OCI-LY3 (cell line): ENCODE results near the gene TM4SF18.

ENCODE experiments used
- H2AFZ ChIP-seq: fragments of 200-600, 300-600 bp; shearing (Covaris generic); 2 replicates; pipeline ENCODE4 v1.6.0; 2014; ENCODE audit warnings: antibody characterized with exemption, low read depth, low read length
- H3K27ac ChIP-seq: fragments of 200-600, 300-600 bp; sonication (generic); 2 replicates; pipeline ENCODE4 v1.5.1; 2014; ENCODE audit warnings: mild to moderate bottlenecking, low read length, moderate library complexity, mixed read lengths
- H3K27me3 ChIP-seq: fragments of 200-600, 300-600 bp; sonication (generic); 2 replicates; pipeline ENCODE4 v1.6.1; 2014; ENCODE audit warnings: low read depth, low read length, mixed read lengths
- H3K36me3 ChIP-seq: fragments of 200-600, 300-600 bp; sonication (generic); replicated peaks from 2 replicates; pipeline ENCODE3; 2014; ENCODE audit warnings: low read depth, low read length, mixed read lengths
- H3K4me1 ChIP-seq: fragments of 300-600, 200-600 bp; sonication (generic); 2 replicates; pipeline ENCODE4 v1.6.1; 2014; ENCODE audit warnings: low read length, mixed read lengths
- H3K4me2 ChIP-seq: fragments of 200-600, 300-600 bp; sonication (generic); 2 replicates; pipeline ENCODE4 v1.6.1; 2014; ENCODE audit warnings: low read length, mixed read lengths
- H3K4me3 ChIP-seq: fragments of 300-600, 200-600 bp; sonication (generic); 2 replicates; pipeline ENCODE4 v1.5.1; 2014; ENCODE audit warnings: antibody characterized with exemption, mild to moderate bottlenecking, low read length, moderate library complexity
- H3K79me2 ChIP-seq: fragments of 300-600, 200-600 bp; shearing (Covaris generic); 2 replicates; pipeline ENCODE4 v1.6.1; 2014; ENCODE audit warnings: mild to moderate bottlenecking, low read length, mixed read lengths
- H3K9ac ChIP-seq: fragments of 300-600, 200-600 bp; shearing (Covaris generic); 2 replicates; pipeline ENCODE4 v1.6.0; 2014; ENCODE audit warnings: mild to moderate bottlenecking, low read length, moderate library complexity
- H3K9me3 ChIP-seq: fragments of 200-600, 300-600 bp; shearing (Covaris generic); 2 replicates; pipeline ENCODE4 v1.6.1; 2014; ENCODE audit warnings: low read length, mixed read lengths; ENCODE audit not compliant: insufficient read depth
- H4K20me1 ChIP-seq: fragments of 200-600, 300-600 bp; sonication (generic); 2 replicates; pipeline ENCODE4 v1.6.1; 2016; ENCODE audit warnings: low read length, mixed read lengths; ENCODE audit not compliant: insufficient read depth
- EZH2phosphoT487 ChIP-seq: fragments of 200-600 bp; shearing (Covaris generic); IDR thresholded peaks from 2 replicates; pipeline ENCODE4 v1.6.1; 2018; ENCODE audit warnings: antibody characterized with exemption, mixed run types, low read depth
- TF ChIP-seq, protein P1 (sequence below): fragments of 200-600, 300-600 bp; sonication (generic); IDR thresholded peaks from 2 replicates; pipeline ENCODE4 v1.5.1; 2014; ENCODE audit warnings: antibody characterized with exemption, low read length, low read depth

Gene TM4SF18

DNA sequence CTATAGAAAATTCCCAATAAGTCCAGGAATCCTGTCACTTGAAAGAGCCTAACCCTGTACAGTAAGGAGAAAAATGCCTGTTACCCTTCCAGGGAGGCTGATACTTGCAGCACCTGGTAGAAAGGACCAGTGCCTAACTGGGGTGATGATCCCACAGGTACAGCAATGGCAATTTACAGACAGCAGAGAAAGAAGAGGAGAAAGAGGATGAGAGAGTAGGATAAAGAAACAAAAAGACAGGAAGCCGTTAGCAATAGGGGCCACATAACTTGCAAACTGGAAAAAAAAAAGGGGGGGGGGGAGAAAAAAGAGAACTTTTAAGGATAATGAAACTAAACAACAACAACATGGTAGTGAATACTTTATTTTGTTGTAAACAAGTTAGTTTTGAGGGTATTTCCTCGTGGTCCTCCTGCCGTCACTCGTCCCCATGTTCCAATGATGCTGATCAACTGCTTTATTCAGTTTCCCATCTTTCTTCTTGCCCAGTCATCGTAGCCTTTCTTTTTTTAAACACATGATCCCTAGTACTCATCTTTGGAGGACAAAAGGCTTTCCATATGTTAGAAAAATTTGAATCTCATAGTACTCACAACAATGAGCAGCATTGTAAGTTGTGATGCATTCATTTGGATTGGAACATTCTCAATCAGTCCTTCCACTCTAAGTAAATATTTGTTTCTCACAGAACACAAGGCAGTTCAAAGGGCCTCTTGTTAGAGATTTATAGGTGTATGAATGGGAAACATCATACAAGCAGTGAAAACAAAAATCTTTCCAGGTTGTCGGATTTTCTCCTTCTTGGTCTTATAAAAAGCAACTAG, 35.5 kb upstream of the TM4SF18 start:
- H2AFZ ChIP-seq = no peak overlapping the region
- H3K4me3 ChIP-seq = no peak overlapping the region
- no peak for TF ChIP-seq EZH2phosphoT487
- TF ChIP-seq, protein P1, sequence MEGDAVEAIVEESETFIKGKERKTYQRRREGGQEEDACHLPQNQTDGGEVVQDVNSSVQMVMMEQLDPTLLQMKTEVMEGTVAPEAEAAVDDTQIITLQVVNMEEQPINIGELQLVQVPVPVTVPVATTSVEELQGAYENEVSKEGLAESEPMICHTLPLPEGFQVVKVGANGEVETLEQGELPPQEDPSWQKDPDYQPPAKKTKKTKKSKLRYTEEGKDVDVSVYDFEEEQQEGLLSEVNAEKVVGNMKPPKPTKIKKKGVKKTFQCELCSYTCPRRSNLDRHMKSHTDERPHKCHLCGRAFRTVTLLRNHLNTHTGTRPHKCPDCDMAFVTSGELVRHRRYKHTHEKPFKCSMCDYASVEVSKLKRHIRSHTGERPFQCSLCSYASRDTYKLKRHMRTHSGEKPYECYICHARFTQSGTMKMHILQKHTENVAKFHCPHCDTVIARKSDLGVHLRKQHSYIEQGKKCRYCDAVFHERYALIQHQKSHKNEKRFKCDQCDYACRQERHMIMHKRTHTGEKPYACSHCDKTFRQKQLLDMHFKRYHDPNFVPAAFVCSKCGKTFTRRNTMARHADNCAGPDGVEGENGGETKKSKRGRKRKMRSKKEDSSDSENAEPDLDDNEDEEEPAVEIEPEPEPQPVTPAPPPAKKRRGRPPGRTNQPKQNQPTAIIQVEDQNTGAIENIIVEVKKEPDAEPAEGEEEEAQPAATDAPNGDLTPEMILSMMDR = no peak
- H3K9ac ChIP-seq = no peak overlapping the region
- no peaks in the 10 kb centered on the region for H3K4me1 ChIP-seq
- H3K27me3 ChIP-seq = peaks cover 3% of the 10 kb centered on the region
- H3K36me3 ChIP-seq = no peaks in the 10 kb centered on the region
- no peaks in the 10 kb centered on the region for H3K9me3 ChIP-seq
- no peaks in the 10 kb centered on the region for H3K79me2 ChIP-seq
- H4K20me1 ChIP-seq = no peaks in the 10 kb centered on the region
- H3K4me2 ChIP-seq = no peak overlapping the region
- no peak overlapping the region for H3K27ac ChIP-seq

DNA sequence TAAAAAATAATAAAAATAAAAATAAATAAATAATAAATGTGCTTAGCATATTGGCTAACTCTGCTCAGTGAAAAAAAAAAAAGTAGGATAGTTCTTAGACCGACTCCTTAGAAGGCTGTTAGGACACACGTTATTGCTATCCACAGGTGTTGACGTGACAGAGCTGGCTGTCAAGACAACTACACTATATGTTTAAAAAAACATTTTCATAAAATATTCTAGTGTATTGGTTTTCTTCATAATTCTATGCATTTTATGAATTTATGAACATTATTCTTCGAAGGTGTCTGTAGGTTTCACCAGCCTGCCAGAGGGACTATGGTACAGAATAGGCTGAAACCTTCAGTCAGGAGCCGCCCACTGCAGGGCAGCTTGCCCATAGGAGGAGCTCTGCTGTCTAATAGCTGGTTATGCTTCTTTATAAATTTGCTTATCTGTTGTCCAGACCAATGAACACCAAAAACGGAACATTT, 34.8 kb upstream of the TM4SF18 start:
- no peak for TF ChIP-seq EZH2phosphoT487
- TF ChIP-seq, protein P1 = no peak
- no peak overlapping the region for H3K9ac ChIP-seq
- no peak overlapping the region for H3K4me3 ChIP-seq
- H3K27ac ChIP-seq = no peak overlapping the region
- H2AFZ ChIP-seq = no peak overlapping the region
- no peak overlapping the region for H3K4me2 ChIP-seq
- no peaks in the 10 kb centered on the region for H3K9me3 ChIP-seq
- no peaks in the 10 kb centered on the region for H3K79me2 ChIP-seq
- no peaks in the 10 kb centered on the region for H3K4me1 ChIP-seq
- no peaks in the 10 kb centered on the region for H4K20me1 ChIP-seq
- H3K36me3 ChIP-seq = no peaks in the 10 kb centered on the region
- peaks cover 4% of the 10 kb centered on the region for H3K27me3 ChIP-seq

DNA sequence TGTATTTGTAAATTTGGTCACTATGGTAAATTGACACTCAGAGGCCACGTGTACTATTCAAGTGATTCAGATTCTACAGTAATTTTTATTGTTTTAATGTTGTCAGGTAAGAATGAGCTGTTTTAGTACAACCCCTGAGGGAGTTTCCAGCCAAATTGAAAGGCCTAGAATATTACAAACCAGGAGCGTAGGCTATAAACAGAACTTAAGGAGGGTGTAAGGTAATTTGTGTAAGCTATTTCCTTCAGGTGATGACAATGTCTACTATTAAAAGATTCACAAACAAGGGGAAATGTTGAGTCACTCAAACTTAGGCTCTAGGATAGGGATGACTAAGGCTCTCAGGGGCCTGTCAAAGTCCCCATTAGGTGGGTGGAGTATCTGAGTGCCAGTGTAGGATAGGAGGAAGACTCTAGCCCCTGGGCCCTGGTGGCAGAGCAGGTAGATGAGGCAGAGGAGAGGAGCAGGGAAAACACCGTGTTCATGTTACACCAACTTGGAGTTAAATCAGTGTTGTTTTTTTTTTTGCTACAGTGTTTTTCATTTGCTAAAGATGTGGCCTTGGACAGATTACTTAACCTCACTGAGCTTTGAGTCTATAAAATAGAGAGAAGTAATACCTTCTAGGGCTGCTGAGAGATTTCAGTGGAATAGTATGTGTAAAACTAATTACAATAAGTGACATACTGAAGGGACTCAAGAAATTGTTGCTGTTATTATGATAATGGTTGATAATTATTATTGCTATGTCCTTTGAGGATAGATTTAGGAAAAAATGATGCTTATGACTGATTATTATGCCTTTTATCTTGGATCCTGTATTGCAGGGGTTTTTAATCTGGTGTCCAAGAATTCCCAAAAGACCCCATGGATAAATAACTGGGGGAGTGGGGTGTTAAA, 33.8 kb upstream of the TM4SF18 start:
- Histone ChIP-seq H3K9me3 (no peaks in the 10 kb centered on the region), H3K4me1 (no peaks in the 10 kb centered on the region), H2AFZ (no peak overlapping the region), H3K4me2 (no peak overlapping the region), H3K27ac (no peak overlapping the region), H3K79me2 (no peaks in the 10 kb centered on the region), H3K4me3 (no peak overlapping the region), H3K9ac (no peak overlapping the region), H3K36me3 (no peaks in the 10 kb centered on the region), H3K27me3 (peaks cover 9% of the 10 kb centered on the region), H4K20me1 (no peaks in the 10 kb centered on the region)
- TF ChIP-seq EZH2phosphoT487 = no peak
- TF ChIP-seq, protein P1 = no peak

DNA sequence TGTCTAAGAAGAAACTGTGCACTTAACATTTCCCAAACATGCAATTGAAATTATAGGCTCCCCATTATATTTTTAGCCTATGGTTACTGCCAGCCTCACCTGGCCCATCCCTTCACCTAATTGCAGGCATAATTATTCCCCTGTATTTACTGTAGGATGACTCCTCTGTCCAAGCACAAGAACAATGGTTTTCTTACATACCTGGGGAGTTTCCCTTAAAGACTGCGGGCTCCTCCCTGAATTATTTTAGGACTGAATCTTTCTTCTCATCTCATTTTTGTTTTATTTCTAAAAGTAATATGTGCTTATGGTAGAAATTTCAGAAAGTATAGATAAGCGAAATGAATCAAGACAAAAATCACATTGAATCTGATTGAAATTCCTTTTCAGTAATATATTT, 32.6 kb upstream of the TM4SF18 start:
- Histone ChIP-seq H3K27me3 (peaks cover 19% of the 10 kb centered on the region), H3K36me3 (no peaks in the 10 kb centered on the region), H2AFZ (no peak overlapping the region), H3K9ac (no peak overlapping the region), H3K4me3 (no peak overlapping the region), H3K4me1 (no peaks in the 10 kb centered on the region), H3K27ac (no peak overlapping the region), H4K20me1 (no peaks in the 10 kb centered on the region), H3K79me2 (no peaks in the 10 kb centered on the region), H3K4me2 (no peak overlapping the region), H3K9me3 (no peaks in the 10 kb centered on the region)
- TF ChIP-seq EZH2phosphoT487 = no peak
- TF ChIP-seq, protein P1 = no peak
